Stomach (tissue), 9 donors: ENCODE results near the gene SEC14L3. TPM values are rescaled to one million over a fixed set of nuclear protein-coding genes. Genes with fewer than 3 reads are reported as not detected.
"Not testable (repeated sequence)": the region's sequence is repeated elsewhere in the genome, so short reads cannot be mapped to it uniquely, and the experiment has no call there.

Source experiments
- DNase-seq, 2 donors: peaks; one replicate each; pipeline versions ENCODE4 v3.0.0 to v3.0.0-alpha.2; 2013 to 2019
- H3K27ac ChIP-seq, 5 donors: fragments of 200-600 bp in 4 of 5; sonication (generic) in 4 of 5; one replicate each; pipeline ENCODE4 v1.5.1; 2013 to 2019; ENCODE audit warnings: mild to moderate bottlenecking in 1 of 5, moderate library complexity in 1 of 5
- H3K27me3 ChIP-seq, 3 donors: fragments of 200-600 bp; sonication (generic); one replicate each; pipeline ENCODE4 v1.5.1; 2017 to 2019; ENCODE audit warnings: mixed run types in 1 of 3
- H3K36me3 ChIP-seq, 4 donors: fragments of 200-600 bp; sonication (generic); 1 replicate in 3 of 4; 2 replicates in 1 of 4; pipeline ENCODE4 v1.5.1; 2016 to 2019
- H3K4me1 ChIP-seq, 4 donors: fragments of 200-600 bp; sonication (generic); one replicate each; pipeline ENCODE4 v1.5.1; 2016 to 2019
- H3K4me3 ChIP-seq, 4 donors: fragments of 200-600 bp; sonication (generic) in 3 of 4; one replicate each; pipeline ENCODE4 v1.5.1; 2016 to 2019; ENCODE audit warnings: mild to moderate bottlenecking in 1 of 4
- H3K9me3 ChIP-seq, 4 donors: fragments of 200-600 bp; sonication (generic); one replicate each; pipeline ENCODE4 v1.5.1; 2016 to 2019
- CTCF ChIP-seq, 7 experiments: fragments of 450-650 bp in 4 of 7; fragments of 200-600 bp in 3 of 7; sonication (generic) in 3 of 7; IDR thresholded peaks; one replicate each; pipeline ENCODE4 v1.5.1; 2016 to 2019; ENCODE audit warnings: antibody characterized with exemption in 7 of 7, control low read depth in 2 of 7, mild to moderate bottlenecking in 1 of 7
- EP300 ChIP-seq: sonication (generic); formaldehyde crosslinking; IDR thresholded peaks from one replicate; pipeline ENCODE4 v1.6.1; 2017; ENCODE audit warnings: antibody characterized with exemption
- POLR2A ChIP-seq, 4 donors: fragments of 450-650 bp; IDR thresholded peaks; one replicate each; pipeline ENCODE4 v1.6.1; 2016; ENCODE audit warnings: antibody characterized with exemption in 4 of 4, control low read depth in 2 of 4, mild to moderate bottlenecking in 1 of 4, moderate library complexity in 1 of 4
- POLR2AphosphoS5 ChIP-seq, 3 donors: sonication (generic); formaldehyde crosslinking; IDR thresholded peaks; one replicate each; pipeline ENCODE4 v1.6.1; 2016; ENCODE audit warnings: antibody characterized with exemption in 3 of 3
- WGBS, 5 donors: extraction: QIAGEN DNeasy Blood & Tissue Kit in 3 of 5; methylation state at CpG; one replicate each; pipeline versions ENCODE4 v1.1.5 to v1.1.7; 2013 to 2018; 5-methylcytosine and 5-hydroxymethylcytosine counted together
- intact Hi-C: fragments of 100-400 bp; cut with DNase I; formaldehyde crosslinking; loops from one replicate; pipeline ENCODE4 v1.15.1; 2023; ENCODE audit warnings: low total_unique reads
- polyA plus RNA-seq, 3 donors: library from polyadenylated mRNA; stranded (reverse); fragments of 200-250 nt; gene quantifications; one replicate each; pipeline ENCODE4 v1.2.3, GENCODE V29; 2013
- total RNA-seq, 5 donors: library from RNA; depleted of rRNA; stranded (reverse); fragments of >200 nt; gene quantifications; one replicate each; pipeline versions ENCODE4 v1.1.0 to v1.2.3, GENCODE V29; 2014 to 2016
- donor health status: healthy with polysubstance abuse.
- donor health status: Bipolar disorder and iron deficiency.
- donor health status: healthy.

Gene SEC14L3
- total and polyA plus RNA-seq, 8 donors, result not detected

- intact Hi-C loops, result no loop called here
- TF ChIP-seq CTCF (IDR thresholded peaks at IDR 0.05) (no peak), EP300 (no peak), POLR2AphosphoS5 (IDR thresholded peaks at IDR 0.05) (no peak)
- WGBS, 5 donors, result 81 to 89% (median 87%) methylated on average over 6 of the region's 6 CpGs
- no peak for DNase-seq
- no peaks in the 10 kb centered on the region for H3K36me3 ChIP-seq
- no peaks in the 10 kb centered on the region for H3K9me3 ChIP-seq
- no peak overlapping the region for H3K27ac ChIP-seq
- H3K4me1 ChIP-seq, result peaks cover 0 to 7% (median 0%) of the 10 kb centered on the region in 4 donors
- no peak overlapping the region for H3K4me3 ChIP-seq
- peaks cover 0 to 24% (median 0%) of the 10 kb centered on the region in 3 donors for H3K27me3 ChIP-seq
These were observed 19.0 kb downstream of the SEC14L3 start for GRCh38 chr22:30452861-30453260.

GRCh38 chr22:30451488-30451887 lies 20.3 kb downstream of the SEC14L3 start:
- H3K4me1 ChIP-seq, intact Hi-C loops, H3K9me3 ChIP-seq, H3K27ac ChIP-seq, H3K36me3 ChIP-seq, H3K4me3 ChIP-seq: not testable (repeated sequence)
- peak; percentile 36 to 46 for DNase-seq
- peaks cover 0 to 37% (median 0%) of the 10 kb centered on the region in 3 donors for H3K27me3 ChIP-seq
- WGBS, 5 donors, result 19 to 43% (median 23%) methylated on average over 8 to 9 of the region's 9 CpGs

GRCh38 chr22:30447656-30448055 lies 24.2 kb downstream of the SEC14L3 start:
- no peaks in the 10 kb centered on the region for H3K9me3 ChIP-seq
- H3K4me3 ChIP-seq, result no peak overlapping the region
- no peaks in the 10 kb centered on the region for H3K36me3 ChIP-seq
- peaks cover 0 to 9% (median 3%) of the 10 kb centered on the region in 4 donors for H3K4me1 ChIP-seq
- intact Hi-C loops, result no loop called here
- no peak overlapping the region for H3K27ac ChIP-seq
- no peak for DNase-seq
- 60 to 80% (median 66%) methylated on average over 2 to 3 of the region's 3 CpGs for WGBS, 5 donors
- TF ChIP-seq CTCF (IDR thresholded peaks at IDR 0.05), result no peak
- peaks cover 0 to 48% (median 0%) of the 10 kb centered on the region in 3 donors for H3K27me3 ChIP-seq

- H3K36me3 ChIP-seq, result no peaks in the 10 kb centered on the region
- peaks cover 0 to 39% (median 0%) of the 10 kb centered on the region in 3 donors for H3K27me3 ChIP-seq
- H3K4me3 ChIP-seq, result no peak overlapping the region
- DNase-seq, result no peak
- TF ChIP-seq EP300 (no peak), POLR2AphosphoS5 (IDR thresholded peaks at IDR 0.05) (no peak), POLR2A (IDR thresholded peaks at IDR 0.05) (no peak), CTCF (IDR thresholded peaks at IDR 0.05) (peak in 1 of 7 experiments; percentile 0)
- no peaks in the 10 kb centered on the region for H3K9me3 ChIP-seq
- intact Hi-C loops, result no loop called here
- no peak overlapping the region for H3K27ac ChIP-seq
- peaks cover 0 to 9% (median 5%) of the 10 kb centered on the region in 4 donors for H3K4me1 ChIP-seq
- WGBS, 5 donors, result 43 to 50% (median 47%) methylated on average over 5 of the region's 5 CpGs
These were observed 26.2 kb downstream of the SEC14L3 start for GRCh38 chr22:30445438-30446145.
